Skeletal muscle tissue (tissue), 4 donors: Measurements from ENCODE around the gene HMX1. TPM values are rescaled to one million over a fixed set of nuclear protein-coding genes. Genes with fewer than 3 reads are reported as not detected.

Source experiments
- H3K27ac ChIP-seq: one replicate; pipeline ENCODE4 v1.7.0; 2013; ENCODE audit warnings: mild to moderate bottlenecking, low read depth, low read length, inconsistent platforms
- H3K27me3 ChIP-seq, 3 donors: one replicate each; pipeline ENCODE4 v1.7.0; 2013; ENCODE audit warnings: low read length in 3 of 3; ENCODE audit not compliant: control insufficient read depth in 3 of 3, insufficient read depth in 3 of 3
- H3K36me3 ChIP-seq, 3 donors: one replicate each; pipeline ENCODE4 v1.7.0; 2013; ENCODE audit warnings: low read length in 3 of 3; ENCODE audit not compliant: control insufficient read depth in 3 of 3, insufficient read depth in 3 of 3
- H3K4me1 ChIP-seq, 3 donors: one replicate each; pipeline ENCODE4 v1.7.0; 2013; ENCODE audit warnings: low read length in 3 of 3, mild to moderate bottlenecking in 3 of 3; ENCODE audit not compliant: control insufficient read depth in 3 of 3, insufficient read depth in 3 of 3
- H3K4me3 ChIP-seq, 3 donors: one replicate each; pipeline ENCODE4 v1.7.0; 2013; ENCODE audit warnings: low read length in 3 of 3
- H3K9ac ChIP-seq, 3 donors: one replicate each; pipeline ENCODE4 v1.7.0; 2013; ENCODE audit warnings: low read length in 3 of 3, mild to moderate bottlenecking in 3 of 3, moderate library complexity in 2 of 3, low read depth in 1 of 3
- H3K9me3 ChIP-seq, 3 donors: one replicate each; pipeline ENCODE4 v1.7.0; 2013; ENCODE audit warnings: low read length in 3 of 3; ENCODE audit not compliant: control insufficient read depth in 3 of 3
- total RNA-seq: library from RNA; depleted of rRNA; stranded (reverse); fragments of >200 nt; gene quantifications from one replicate; pipeline ENCODE4 v1.2.3, GENCODE V29; 2014
- donor health status: Osteomylitis.

HMX1 gene
- total RNA-seq, result not detected

- Histone ChIP-seq H3K27me3 (peaks cover 77 to 89% (median 80%) of the 10 kb centered on the region in 3 donors), H3K4me3 (peak within 1 kb of the TSS in 1 of 3 donors; percentile 32), H3K36me3 (no peaks in the 10 kb centered on the region), H3K9ac (no peak within 1 kb of the TSS), H3K4me1 (peaks cover 0 to 2% (median 2%) of the 10 kb centered on the region in 3 donors), H3K27ac (no peak within 1 kb of the TSS), H3K9me3 (no peaks in the 10 kb centered on the region)
These were observed at the start of gene HMX1 for GRCh38 chr4:8871417-8872401. TSS of gene HMX1 (minus strand) at chr4:8871839. CDS start at chr4:8871614, 225 bp downstream.

- Histone ChIP-seq H3K4me1 (no peaks in the 10 kb centered on the region), H3K4me3 (no peak overlapping the region), H3K27ac (no peak overlapping the region), H3K9ac (no peak overlapping the region), H3K36me3 (no peaks in the 10 kb centered on the region), H3K9me3 (peaks cover 5 to 7% (median 5%) of the 10 kb centered on the region in 3 donors), H3K27me3 (peaks cover 6 to 35% (median 26%) of the 10 kb centered on the region in 3 donors)
These were observed 49.3 kb upstream of the HMX1 start for GRCh38 chr4:8920969-8921368.

GRCh38 chr4:8920289-8920965, 48.8 kb upstream of the HMX1 start:
- Histone ChIP-seq H3K27ac (no peak overlapping the region), H3K4me1 (no peaks in the 10 kb centered on the region), H3K36me3 (no peaks in the 10 kb centered on the region), H3K4me3 (no peak overlapping the region), H3K9me3 (peaks cover 5 to 7% (median 5%) of the 10 kb centered on the region in 3 donors), H3K27me3 (peaks cover 6 to 39% (median 31%) of the 10 kb centered on the region in 3 donors), H3K9ac (no peak overlapping the region)

- H3K27me3 ChIP-seq, result peaks cover 6 to 45% (median 37%) of the 10 kb centered on the region in 3 donors
- no peak overlapping the region for H3K27ac ChIP-seq
- H3K9me3 ChIP-seq, result peaks cover 5 to 7% (median 5%) of the 10 kb centered on the region in 3 donors
- H3K4me3 ChIP-seq, result no peak overlapping the region
- H3K9ac ChIP-seq, result no peak overlapping the region
- no peaks in the 10 kb centered on the region for H3K36me3 ChIP-seq
- H3K4me1 ChIP-seq, result no peaks in the 10 kb centered on the region
These were observed 48.1 kb upstream of the HMX1 start for GRCh38 chr4:8919651-8920288.

GRCh38 chr4:8917868-8918783, 46.5 kb upstream of the HMX1 start:
- H3K9ac ChIP-seq, result no peak overlapping the region
- H3K4me3 ChIP-seq, result no peak overlapping the region
- no peak overlapping the region for H3K27ac ChIP-seq
- no peaks in the 10 kb centered on the region for H3K36me3 ChIP-seq
- peaks cover 14 to 50% (median 49%) of the 10 kb centered on the region in 3 donors for H3K27me3 ChIP-seq
- H3K4me1 ChIP-seq, result no peaks in the 10 kb centered on the region
- peaks cover 3 to 5% (median 5%) of the 10 kb centered on the region in 3 donors for H3K9me3 ChIP-seq

GRCh38 chr4:8917321-8917811, 45.7 kb upstream of the HMX1 start:
- Histone ChIP-seq H3K9me3 (no peaks in the 10 kb centered on the region), H3K27me3 (peaks cover 14 to 52% (median 48%) of the 10 kb centered on the region in 3 donors)

GRCh38 chr4:8916906-8917305, 45.3 kb upstream of the HMX1 start:
- Histone ChIP-seq H3K4me1 (no peaks in the 10 kb centered on the region), H3K27me3 (peaks cover 14 to 53% (median 51%) of the 10 kb centered on the region in 3 donors)

More at GRCh38 chr4:8917321-8917811, 45.7 kb upstream of the HMX1 start:
- Histone ChIP-seq H3K9ac (no peak overlapping the region), H3K4me1 (no peaks in the 10 kb centered on the region), H3K27ac (no peak overlapping the region), H3K4me3 (no peak overlapping the region), H3K36me3 (no peaks in the 10 kb centered on the region)

GRCh38 chr4:8916351-8916885, 44.8 kb upstream of the HMX1 start:
- Histone ChIP-seq H3K4me1 (no peaks in the 10 kb centered on the region), H3K36me3 (no peaks in the 10 kb centered on the region), H3K27ac (no peak overlapping the region), H3K27me3 (peaks cover 14 to 56% (median 55%) of the 10 kb centered on the region in 3 donors), H3K9me3 (no peaks in the 10 kb centered on the region), H3K9ac (no peak overlapping the region), H3K4me3 (no peak overlapping the region)

More at GRCh38 chr4:8916906-8917305, 45.3 kb upstream of the HMX1 start:
- Histone ChIP-seq H3K9me3 (no peaks in the 10 kb centered on the region), H3K9ac (no peak overlapping the region), H3K4me3 (no peak overlapping the region), H3K27ac (no peak overlapping the region), H3K36me3 (no peaks in the 10 kb centered on the region)
